Bladder microvascular endothelial cell (primary cell): ENCODE measurements around the gene IL17RE. TPM values are rescaled to one million over a fixed set of nuclear protein-coding genes. Genes with fewer than 3 reads are reported as not detected.

ENCODE experiments used
- total RNA-seq: library from RNA; depleted of rRNA; stranded (reverse); fragments of >200 nt; gene quantifications from 2 replicates; pipeline ENCODE4 v1.2.3, GENCODE V29; 2014

The IL17RE gene, protein sequence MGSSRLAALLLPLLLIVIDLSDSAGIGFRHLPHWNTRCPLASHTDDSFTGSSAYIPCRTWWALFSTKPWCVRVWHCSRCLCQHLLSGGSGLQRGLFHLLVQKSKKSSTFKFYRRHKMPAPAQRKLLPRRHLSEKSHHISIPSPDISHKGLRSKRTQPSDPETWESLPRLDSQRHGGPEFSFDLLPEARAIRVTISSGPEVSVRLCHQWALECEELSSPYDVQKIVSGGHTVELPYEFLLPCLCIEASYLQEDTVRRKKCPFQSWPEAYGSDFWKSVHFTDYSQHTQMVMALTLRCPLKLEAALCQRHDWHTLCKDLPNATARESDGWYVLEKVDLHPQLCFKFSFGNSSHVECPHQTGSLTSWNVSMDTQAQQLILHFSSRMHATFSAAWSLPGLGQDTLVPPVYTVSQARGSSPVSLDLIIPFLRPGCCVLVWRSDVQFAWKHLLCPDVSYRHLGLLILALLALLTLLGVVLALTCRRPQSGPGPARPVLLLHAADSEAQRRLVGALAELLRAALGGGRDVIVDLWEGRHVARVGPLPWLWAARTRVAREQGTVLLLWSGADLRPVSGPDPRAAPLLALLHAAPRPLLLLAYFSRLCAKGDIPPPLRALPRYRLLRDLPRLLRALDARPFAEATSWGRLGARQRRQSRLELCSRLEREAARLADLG
- 0.19 and 0.49 TPM in 2 replicates for total RNA-seq

DNA sequence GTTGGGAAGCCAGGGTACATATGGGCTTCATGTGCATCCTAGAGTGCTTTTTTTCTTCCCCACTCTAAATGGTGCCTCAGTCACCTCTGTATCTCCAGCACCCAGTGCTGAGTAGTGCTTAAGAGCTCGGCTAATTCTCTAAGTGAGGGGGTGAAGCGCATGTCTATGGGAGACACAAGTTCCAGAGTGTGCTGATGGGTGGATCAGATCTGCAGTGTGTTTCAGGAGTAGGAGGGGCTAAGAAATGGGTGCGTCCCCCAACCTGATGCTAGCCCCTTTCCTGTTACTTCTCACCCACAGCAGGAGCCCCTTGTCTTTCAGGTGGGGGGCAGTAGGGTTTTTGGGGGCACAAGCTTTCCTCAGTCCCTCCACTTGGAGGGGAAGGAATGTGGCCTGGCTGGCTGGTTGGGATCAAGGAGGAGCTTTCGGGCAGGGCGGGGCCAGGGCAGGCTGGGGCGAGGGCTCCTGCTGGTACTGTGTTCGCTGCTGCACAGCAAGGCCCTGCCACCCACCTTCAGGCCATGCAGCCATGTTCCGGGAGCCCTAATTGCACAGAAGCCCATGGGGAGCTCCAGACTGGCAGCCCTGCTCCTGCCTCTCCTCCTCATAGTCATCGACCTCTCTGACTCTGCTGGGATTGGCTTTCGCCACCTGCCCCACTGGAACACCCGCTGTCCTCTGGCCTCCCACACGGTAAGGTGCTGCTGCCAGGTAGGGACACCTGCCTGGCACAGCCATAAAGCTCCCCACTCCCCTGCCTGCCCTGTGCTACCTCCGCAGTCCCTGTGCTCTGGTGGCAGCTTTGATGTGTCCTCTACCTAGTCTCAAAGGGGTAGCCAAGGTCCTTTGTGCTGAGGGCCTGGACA lies at the start of gene IL17RE:
TSS of gene IL17RE (plus strand) at position 477 of the 866 bp plus-strand sequence. CDS start at position 562, 85 bp downstream.

DNA sequence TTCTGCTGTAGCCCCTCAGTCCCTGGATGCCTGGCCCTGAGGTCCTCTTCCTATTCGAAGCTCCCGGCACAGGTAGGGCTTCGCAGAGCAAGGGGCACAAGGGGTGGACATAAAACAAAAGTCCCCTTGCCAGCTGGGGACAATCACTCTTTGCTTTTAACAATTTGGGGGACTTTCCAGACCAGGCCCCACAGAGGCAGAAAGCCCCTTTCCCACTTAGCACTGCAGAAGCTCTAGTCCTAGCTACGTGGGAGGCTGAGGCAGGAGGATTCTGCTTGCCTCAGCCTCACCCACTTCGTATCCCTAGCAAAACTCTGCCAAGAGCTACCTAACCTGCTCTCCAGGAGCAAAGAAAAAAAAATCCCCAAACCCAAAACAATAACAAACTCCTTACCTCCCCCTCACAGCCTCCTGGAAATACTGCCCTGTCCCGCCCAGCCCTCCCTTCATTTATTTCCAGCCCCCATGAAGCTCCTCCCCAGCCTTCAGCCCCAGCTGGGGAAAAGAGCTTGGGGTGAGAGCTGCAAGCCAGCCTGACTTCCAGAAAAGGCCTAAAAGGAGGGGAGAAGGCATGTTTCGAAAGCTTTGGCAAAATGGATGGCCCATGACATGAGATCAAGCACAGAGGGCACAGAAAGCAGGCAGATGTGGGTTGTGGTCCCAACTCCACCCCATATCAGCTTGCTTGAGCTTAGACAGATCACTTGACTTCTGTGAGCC lies 22.7 kb upstream of the IL17RE start, which contains the start of gene CIDEC:
TSS of gene CIDEC (minus strand) at position 424 of the 720 bp plus-strand sequence. CDS start 1,767 bp downstream, outside the sequence.

DNA sequence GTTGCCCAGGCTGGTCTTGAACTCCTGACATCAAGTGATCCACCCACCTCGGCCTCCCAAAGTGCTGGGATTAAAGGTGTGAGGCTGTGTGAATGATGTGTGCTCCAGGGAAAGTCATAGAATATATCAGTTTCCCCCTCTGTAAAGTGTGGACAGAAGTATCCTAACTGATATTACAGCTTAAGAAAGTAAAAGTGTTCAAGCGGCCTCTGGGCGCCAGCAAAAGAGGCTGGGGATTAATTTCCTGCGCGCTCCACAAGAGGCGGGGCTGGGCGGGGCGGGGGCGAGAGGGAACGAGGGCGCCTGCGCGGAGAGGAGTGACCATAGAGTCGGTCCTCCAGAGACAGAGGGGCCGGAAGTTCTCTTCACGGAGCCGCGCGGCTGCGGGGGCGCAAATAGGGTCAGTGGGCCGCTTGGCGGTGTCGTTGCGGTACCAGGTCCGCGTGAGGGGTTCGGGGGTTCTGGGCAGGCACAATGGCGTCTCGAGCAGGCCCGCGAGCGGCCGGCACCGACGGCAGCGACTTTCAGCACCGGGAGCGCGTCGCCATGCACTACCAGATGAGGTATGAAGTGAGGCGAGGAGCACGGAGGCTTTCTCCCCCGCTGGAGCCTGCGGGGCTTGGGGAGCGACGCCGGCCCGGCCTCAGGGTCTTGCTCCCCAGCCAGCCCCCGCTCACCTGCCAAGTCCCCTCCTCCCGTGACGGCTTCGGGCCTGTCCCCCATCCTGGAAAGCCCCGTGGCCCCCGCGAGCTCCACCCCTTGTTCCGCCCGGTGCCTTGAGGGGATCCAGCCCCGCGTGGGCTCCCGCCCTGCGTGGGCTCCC lies 12.2 kb upstream of the IL17RE start, which contains the start of gene JAGN1:
TSS of gene JAGN1 (plus strand) at position 362 of the 823 bp plus-strand sequence. CDS start at position 475, 113 bp downstream.

DNA sequence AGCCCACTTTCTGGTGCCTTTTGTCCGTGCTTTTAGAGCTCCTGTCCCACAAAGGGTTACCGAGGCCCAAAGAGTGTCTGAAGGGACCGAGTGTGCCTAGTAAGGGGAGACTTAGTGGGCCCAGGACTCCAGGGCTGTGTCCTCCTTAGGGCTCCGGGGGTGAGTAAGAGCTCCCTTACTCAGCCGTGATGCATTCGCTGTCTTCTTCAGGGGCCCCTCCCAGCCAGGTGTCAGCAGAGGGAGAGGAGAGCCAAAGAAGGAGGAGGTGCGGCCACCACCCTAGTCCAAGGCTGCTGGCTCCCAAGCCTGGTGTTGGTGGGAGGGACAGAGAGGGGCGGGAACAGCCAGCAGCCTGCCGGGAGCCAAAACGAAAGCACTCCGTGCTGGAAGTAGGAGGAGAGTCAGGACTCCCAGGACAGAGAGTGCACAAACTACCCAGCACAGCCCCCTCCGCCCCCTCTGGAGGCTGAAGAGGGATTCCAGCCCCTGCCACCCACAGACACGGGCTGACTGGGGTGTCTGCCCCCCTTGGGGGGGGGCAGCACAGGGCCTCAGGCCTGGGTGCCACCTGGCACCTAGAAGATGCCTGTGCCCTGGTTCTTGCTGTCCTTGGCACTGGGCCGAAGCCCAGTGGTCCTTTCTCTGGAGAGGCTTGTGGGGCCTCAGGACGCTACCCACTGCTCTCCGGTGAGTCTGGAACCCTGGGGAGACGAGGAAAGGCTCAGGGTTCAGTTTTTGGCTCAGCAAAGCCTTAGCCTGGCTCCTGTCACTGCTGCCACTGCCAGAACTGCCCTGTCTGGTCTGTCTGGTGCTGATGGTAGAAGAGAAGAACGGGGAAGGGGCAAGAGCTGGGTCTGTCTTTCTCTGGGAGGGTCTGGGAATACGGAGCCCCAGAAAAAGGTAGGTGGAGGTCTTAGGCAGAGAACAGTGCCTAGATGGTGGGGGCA lies 14.4 kb downstream of the IL17RE start, which contains the start of gene IL17RC:
TSS of gene IL17RC (plus strand) at position 365 of the 947 bp plus-strand sequence. CDS start at position 583, 218 bp downstream.

DNA sequence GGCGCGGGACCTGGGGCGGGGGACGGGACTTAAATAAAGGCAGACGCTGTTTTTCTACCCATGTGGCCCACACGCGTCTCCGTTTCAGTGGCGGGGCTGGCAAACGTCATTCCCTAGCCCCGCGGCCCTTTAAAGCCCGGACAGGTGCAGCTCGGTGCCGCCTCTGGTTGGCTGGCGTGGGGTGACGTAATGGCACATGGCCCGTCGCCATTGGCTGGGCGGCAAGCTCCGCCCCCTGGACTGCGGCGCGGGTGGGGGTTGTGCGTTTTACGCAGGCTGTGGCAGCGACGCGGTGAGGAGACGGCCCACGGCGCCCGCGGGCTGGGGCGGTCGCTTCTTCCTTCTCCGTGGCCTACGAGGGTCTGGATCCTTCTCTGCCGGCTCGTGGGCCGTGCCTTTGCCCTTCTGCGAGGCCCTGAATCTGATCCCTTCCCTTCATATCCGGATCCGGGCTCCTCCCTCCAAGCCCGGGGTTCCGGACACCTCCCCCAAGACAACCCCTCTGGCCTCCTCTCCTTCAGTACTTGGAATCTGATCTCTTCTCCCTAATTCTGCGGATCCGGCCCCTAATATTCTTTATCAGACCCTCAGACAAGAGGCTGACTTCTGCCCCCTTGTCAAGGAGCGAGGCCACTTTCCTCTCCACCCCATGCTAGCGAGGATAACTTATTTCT lies 31.1 kb downstream of the IL17RE start, which contains the start of gene CRELD1:
TSS of gene CRELD1 (plus strand) at position 274 of the 674 bp plus-strand sequence. CDS start 605 bp downstream, outside the sequence.

DNA sequence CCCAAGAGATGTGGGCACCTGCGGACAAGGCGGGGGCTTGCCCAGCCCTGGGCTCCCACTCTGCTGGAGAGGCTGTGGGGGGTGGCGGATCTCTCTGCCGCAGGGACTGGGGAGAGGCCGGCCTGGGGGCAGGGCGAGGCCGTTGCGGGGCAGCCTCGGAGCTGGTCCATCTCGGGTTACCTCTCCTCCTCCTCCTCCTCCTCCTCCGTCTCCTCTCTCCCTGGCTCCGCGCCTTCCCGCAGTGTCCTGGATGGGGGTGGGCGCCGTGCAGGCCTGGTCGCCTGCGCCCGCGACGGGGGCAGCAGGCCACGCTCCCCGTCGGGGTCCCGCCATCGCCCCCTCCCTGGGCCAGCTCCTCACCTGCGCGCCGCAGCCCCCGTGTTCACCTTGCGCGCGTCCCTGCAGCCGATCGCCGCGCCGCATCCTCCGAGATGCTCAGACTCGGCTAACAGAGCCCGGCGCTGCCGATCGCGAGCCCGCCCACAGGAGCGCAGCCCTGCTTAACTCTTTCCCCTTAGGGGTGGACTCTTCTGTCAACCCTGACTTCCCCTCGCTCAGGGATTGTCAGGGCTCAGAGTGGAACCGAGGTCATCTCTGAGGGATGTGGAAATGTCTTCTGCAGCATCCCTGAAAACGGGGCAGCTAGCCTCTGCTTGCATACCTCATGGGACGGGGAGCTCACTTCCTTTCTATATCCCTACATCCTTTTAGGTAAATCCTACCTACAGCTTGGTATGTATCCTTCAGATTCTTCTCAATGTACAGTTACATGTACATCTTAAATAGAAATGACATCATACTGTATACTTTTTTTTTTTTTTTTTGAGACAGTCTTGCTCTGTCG lies 49.5 kb downstream of the IL17RE start, which contains the start of gene PRRT3:
TSS of gene PRRT3 (minus strand) at position 447 of the 844 bp plus-strand sequence. CDS start 2,293 bp downstream, outside the sequence.

Other genes starting within 250 kb of the IL17RE start
- not detected in 2 replicates for gene CPNE9, start 199.0 kb upstream of the IL17RE start, total RNA-seq
- 16.5 and 28.2 TPM in 2 replicates for gene BRPF1, start 171.1 kb upstream of the IL17RE start, total RNA-seq
- 16.7 and 22.6 TPM in 2 replicates for gene OGG1, start 152.9 kb upstream of the IL17RE start, total RNA-seq
- 32.8 and 33.2 TPM in 2 replicates for gene CAMK1, start 132.9 kb upstream of the IL17RE start, total RNA-seq
- gene TADA3, start 110.4 kb upstream of the IL17RE start, total RNA-seq, result 28.5 and 43.7 TPM in 2 replicates
- 179 and 237 TPM in 2 replicates for gene ARPC4, start 109.8 kb upstream of the IL17RE start, total RNA-seq
- gene TTLL3, start 92.6 kb upstream of the IL17RE start, total RNA-seq, result 7.1 and 19.3 TPM in 2 replicates
- gene RPUSD3, start 58.8 kb upstream of the IL17RE start, total RNA-seq, result 16.7 and 20.1 TPM in 2 replicates
- not detected in 2 replicates for gene CIDEC, start 22.6 kb upstream of the IL17RE start, total RNA-seq
- 19.1 and 24.2 TPM in 2 replicates for gene JAGN1, start 12.2 kb upstream of the IL17RE start, total RNA-seq
- gene IL17RC, start 14.2 kb downstream of the IL17RE start, total RNA-seq, result 11.7 and 16.5 TPM in 2 replicates
- gene CRELD1, start 31.0 kb downstream of the IL17RE start, total RNA-seq, result 18.6 and 72.6 TPM in 2 replicates
- gene PRRT3, start 49.6 kb downstream of the IL17RE start, total RNA-seq, result 0.49 and 0.63 TPM in 2 replicates
- 46.3 and 63.1 TPM in 2 replicates for gene EMC3, start 84.0 kb downstream of the IL17RE start, total RNA-seq
- 18.9 and 19.7 TPM in 2 replicates for gene FANCD2, start 123.6 kb downstream of the IL17RE start, total RNA-seq
- not detected in 2 replicates for gene FANCD2OS, start 205.4 kb downstream of the IL17RE start, total RNA-seq
- 77.4 and 98.4 TPM in 2 replicates for gene BRK1, start 212.8 kb downstream of the IL17RE start, total RNA-seq
- 28.8 and 52.7 TPM in 2 replicates for gene VHL, start 238.9 kb downstream of the IL17RE start, total RNA-seq